Measurements from ENCODE around the gene SLIT1. TPM values are rescaled to one million over a fixed set of nuclear protein-coding genes. Genes with fewer than 3 reads are reported as not detected.

The SLIT1 gene
- total and polyA plus RNA-seq, 7 donors: 0.04 to 0.30 (median 0.08) TPM

GRCh38 chr10:97174941-97175340 lies 10.8 kb downstream of the SLIT1 start:
- no peaks in the 10 kb centered on the region for H3K36me3 ChIP-seq (ENCODE audit: insufficient read depth in 1 of 2, low read depth in 1 of 2)
- H3K4me1 ChIP-seq: no peaks in the 10 kb centered on the region
- TF ChIP-seq, protein P1, sequence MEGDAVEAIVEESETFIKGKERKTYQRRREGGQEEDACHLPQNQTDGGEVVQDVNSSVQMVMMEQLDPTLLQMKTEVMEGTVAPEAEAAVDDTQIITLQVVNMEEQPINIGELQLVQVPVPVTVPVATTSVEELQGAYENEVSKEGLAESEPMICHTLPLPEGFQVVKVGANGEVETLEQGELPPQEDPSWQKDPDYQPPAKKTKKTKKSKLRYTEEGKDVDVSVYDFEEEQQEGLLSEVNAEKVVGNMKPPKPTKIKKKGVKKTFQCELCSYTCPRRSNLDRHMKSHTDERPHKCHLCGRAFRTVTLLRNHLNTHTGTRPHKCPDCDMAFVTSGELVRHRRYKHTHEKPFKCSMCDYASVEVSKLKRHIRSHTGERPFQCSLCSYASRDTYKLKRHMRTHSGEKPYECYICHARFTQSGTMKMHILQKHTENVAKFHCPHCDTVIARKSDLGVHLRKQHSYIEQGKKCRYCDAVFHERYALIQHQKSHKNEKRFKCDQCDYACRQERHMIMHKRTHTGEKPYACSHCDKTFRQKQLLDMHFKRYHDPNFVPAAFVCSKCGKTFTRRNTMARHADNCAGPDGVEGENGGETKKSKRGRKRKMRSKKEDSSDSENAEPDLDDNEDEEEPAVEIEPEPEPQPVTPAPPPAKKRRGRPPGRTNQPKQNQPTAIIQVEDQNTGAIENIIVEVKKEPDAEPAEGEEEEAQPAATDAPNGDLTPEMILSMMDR (IDR thresholded peaks at IDR 0.05): no peak
- intact Hi-C loops (cut with DNase I): no loop called here
- no peaks in the 10 kb centered on the region for H3K9me3 ChIP-seq
- no peak for DNase-seq
- H3K27ac ChIP-seq: no peak overlapping the region
- no peak for ATAC-seq
- H3K4me3 ChIP-seq: no peak overlapping the region
- peaks cover 0 to 20% (median 0%) of the 10 kb centered on the region in 3 donors for H3K27me3 ChIP-seq (ENCODE audit: insufficient read depth in 3 of 3, low read length in 2 of 3)

DNA sequence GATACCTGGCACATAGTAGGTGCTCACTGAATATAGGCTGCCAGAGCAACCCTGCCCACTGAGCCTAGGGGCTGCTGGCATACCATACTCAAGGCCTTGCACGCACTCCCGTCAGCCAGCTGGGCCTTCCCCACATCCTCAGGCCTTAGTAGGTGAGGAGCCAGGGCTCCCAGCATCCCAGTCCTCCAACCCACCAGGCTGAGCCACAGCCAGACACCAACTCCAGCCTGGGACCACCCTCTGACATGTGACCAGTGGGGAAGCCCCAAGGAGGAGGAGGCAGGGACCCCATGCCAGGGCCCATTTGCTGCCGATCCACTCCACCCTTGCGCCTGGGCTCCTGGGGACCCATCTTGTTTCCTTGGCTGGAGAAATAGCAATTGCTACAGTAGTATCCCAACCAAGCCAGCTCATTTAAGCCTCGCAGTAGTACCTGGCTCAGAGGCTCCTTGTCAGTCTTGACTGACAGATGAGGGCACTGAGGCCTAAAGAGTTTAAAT lies 11.4 kb downstream of the SLIT1 start:
- Histone ChIP-seq H3K27me3 (ENCODE audit: insufficient read depth in 3 of 3, low read length in 2 of 3) (peaks cover 0 to 14% (median 0%) of the 10 kb centered on the region in 3 donors), H3K9me3 (no peaks in the 10 kb centered on the region), H3K4me1 (no peaks in the 10 kb centered on the region), H3K36me3 (ENCODE audit: insufficient read depth in 1 of 2, low read depth in 1 of 2) (no peaks in the 10 kb centered on the region), H3K27ac (no peak overlapping the region), H3K4me3 (no peak overlapping the region)
- DNase-seq: no peak
- intact Hi-C loops (cut with DNase I): no loop called here
- no peak for ATAC-seq
- WGBS, 3 donors: 83 to 96% (median 96%) methylated on average over 5 of the region's 5 CpGs
- TF ChIP-seq, protein P1 (IDR thresholded peaks at IDR 0.05): no peak

GRCh38 chr10:97173036-97173435 lies 12.7 kb downstream of the SLIT1 start:
- WGBS, 3 donors: 80 to 90% (median 85%) methylated on average over 6 of the region's 6 CpGs
- ATAC-seq (no peak), DNase-seq (no peak)
- Histone ChIP-seq H3K4me3 (no peak overlapping the region), H3K36me3 (ENCODE audit: insufficient read depth in 1 of 2, low read depth in 1 of 2) (no peaks in the 10 kb centered on the region), H3K27ac (no peak overlapping the region), H3K27me3 (ENCODE audit: insufficient read depth in 3 of 3, low read length in 2 of 3) (peaks cover 0 to 8% (median 0%) of the 10 kb centered on the region in 3 donors), H3K9me3 (no peaks in the 10 kb centered on the region), H3K4me1 (no peaks in the 10 kb centered on the region)
- intact Hi-C loops (cut with DNase I): no loop called here
- TF ChIP-seq, protein P1 (IDR thresholded peaks at IDR 0.05): no peak

- H3K27ac ChIP-seq: no peak overlapping the region
- no peaks in the 10 kb centered on the region for H3K27me3 ChIP-seq (ENCODE audit: insufficient read depth in 3 of 3, low read length in 2 of 3)
- no peak for ATAC-seq
- WGBS, 3 donors: 47 to 62% (median 52%) methylated on average over 13 of the region's 13 CpGs
- no peaks in the 10 kb centered on the region for H3K4me1 ChIP-seq
- no peak for DNase-seq
- no peaks in the 10 kb centered on the region for H3K9me3 ChIP-seq
- no peak overlapping the region for H3K4me3 ChIP-seq
- TF ChIP-seq, protein P1 (IDR thresholded peaks at IDR 0.05): no peak
- intact Hi-C loops (cut with DNase I): no loop called here
- H3K36me3 ChIP-seq (ENCODE audit: insufficient read depth in 1 of 2, low read depth in 1 of 2): no peaks in the 10 kb centered on the region
Measured at GRCh38 chr10:97171001-97171400, 14.8 kb downstream of the SLIT1 start.
